Glutamatergic neuron (in vitro differentiated cells): ENCODE results near the gene ZNF335. TPM values are rescaled to one million over a fixed set of nuclear protein-coding genes. Genes with fewer than 3 reads are reported as not detected.

ENCODE experiments used
- DNase-seq: peaks from one replicate; pipeline ENCODE4 v3.0.0; 2022
- H3K27ac Mint-ChIP-seq: one replicate; pipeline ENCODE4 v1.8.0; 2020; ENCODE audit warnings: mild to moderate bottlenecking, mixed read lengths, inconsistent platforms; ENCODE audit not compliant: unreplicated experiment
- H3K27me3 Mint-ChIP-seq: one replicate; pipeline ENCODE4 v1.8.0; 2020; ENCODE audit warnings: mild to moderate bottlenecking, moderate library complexity, mixed read lengths, inconsistent platforms; ENCODE audit not compliant: unreplicated experiment
- H3K36me3 Mint-ChIP-seq: one replicate; pipeline ENCODE4 v1.8.0; 2020; ENCODE audit warnings: mild to moderate bottlenecking, mixed read lengths, inconsistent platforms; ENCODE audit not compliant: unreplicated experiment
- H3K4me1 Mint-ChIP-seq: one replicate; pipeline ENCODE4 v1.8.0; 2020; ENCODE audit warnings: mild to moderate bottlenecking, low read depth, mixed read lengths, inconsistent platforms; ENCODE audit not compliant: unreplicated experiment
- H3K4me3 Mint-ChIP-seq: one replicate; pipeline ENCODE4 v1.8.0; 2020; ENCODE audit warnings: mild to moderate bottlenecking, mixed read lengths, inconsistent platforms; ENCODE audit not compliant: unreplicated experiment
- H3K9me3 Mint-ChIP-seq: one replicate; pipeline ENCODE4 v1.8.0; 2020; ENCODE audit warnings: mild to moderate bottlenecking, moderate library complexity, mixed read lengths, inconsistent platforms; ENCODE audit not compliant: unreplicated experiment
- long read RNA-seq: library from polyadenylated mRNA; unstranded; transcript quantifications from one replicate; pipeline ENCODE4 v2.0.0, GENCODE V29; 2020; ENCODE audit not compliant: unreplicated experiment
- total RNA-seq: library from RNA; stranded (reverse); fragmentation: NEBNext Ultra II Directional; extraction: Animal tissue kit (Norgen Biotek cat#: 25700); gene quantifications from one replicate; pipeline ENCODE4 v1.2.1, GENCODE V29; 2021; ENCODE audit not compliant: unreplicated experiment
- TF ChIP-seq, protein P1 (sequence below): fragments of 200-600 bp; sonication (generic); IDR thresholded peaks from one replicate; pipeline ENCODE4 v1.5.0; 2021; ENCODE audit not compliant: partially characterized antibody, unreplicated experiment

Gene ZNF335, protein sequence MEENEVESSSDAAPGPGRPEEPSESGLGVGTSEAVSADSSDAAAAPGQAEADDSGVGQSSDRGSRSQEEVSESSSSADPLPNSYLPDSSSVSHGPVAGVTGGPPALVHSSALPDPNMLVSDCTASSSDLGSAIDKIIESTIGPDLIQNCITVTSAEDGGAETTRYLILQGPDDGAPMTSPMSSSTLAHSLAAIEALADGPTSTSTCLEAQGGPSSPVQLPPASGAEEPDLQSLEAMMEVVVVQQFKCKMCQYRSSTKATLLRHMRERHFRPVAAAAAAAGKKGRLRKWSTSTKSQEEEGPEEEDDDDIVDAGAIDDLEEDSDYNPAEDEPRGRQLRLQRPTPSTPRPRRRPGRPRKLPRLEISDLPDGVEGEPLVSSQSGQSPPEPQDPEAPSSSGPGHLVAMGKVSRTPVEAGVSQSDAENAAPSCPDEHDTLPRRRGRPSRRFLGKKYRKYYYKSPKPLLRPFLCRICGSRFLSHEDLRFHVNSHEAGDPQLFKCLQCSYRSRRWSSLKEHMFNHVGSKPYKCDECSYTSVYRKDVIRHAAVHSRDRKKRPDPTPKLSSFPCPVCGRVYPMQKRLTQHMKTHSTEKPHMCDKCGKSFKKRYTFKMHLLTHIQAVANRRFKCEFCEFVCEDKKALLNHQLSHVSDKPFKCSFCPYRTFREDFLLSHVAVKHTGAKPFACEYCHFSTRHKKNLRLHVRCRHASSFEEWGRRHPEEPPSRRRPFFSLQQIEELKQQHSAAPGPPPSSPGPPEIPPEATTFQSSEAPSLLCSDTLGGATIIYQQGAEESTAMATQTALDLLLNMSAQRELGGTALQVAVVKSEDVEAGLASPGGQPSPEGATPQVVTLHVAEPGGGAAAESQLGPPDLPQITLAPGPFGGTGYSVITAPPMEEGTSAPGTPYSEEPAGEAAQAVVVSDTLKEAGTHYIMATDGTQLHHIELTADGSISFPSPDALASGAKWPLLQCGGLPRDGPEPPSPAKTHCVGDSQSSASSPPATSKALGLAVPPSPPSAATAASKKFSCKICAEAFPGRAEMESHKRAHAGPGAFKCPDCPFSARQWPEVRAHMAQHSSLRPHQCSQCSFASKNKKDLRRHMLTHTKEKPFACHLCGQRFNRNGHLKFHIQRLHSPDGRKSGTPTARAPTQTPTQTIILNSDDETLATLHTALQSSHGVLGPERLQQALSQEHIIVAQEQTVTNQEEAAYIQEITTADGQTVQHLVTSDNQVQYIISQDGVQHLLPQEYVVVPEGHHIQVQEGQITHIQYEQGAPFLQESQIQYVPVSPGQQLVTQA (N-terminal part only)
- 23.1 TPM for total RNA-seq
- long read RNA-seq, partial matches to known transcripts = 0 of 1 reads
- long read RNA-seq, other reads (novel, unspliced or antisense) = 1 of 1 reads

DNA sequence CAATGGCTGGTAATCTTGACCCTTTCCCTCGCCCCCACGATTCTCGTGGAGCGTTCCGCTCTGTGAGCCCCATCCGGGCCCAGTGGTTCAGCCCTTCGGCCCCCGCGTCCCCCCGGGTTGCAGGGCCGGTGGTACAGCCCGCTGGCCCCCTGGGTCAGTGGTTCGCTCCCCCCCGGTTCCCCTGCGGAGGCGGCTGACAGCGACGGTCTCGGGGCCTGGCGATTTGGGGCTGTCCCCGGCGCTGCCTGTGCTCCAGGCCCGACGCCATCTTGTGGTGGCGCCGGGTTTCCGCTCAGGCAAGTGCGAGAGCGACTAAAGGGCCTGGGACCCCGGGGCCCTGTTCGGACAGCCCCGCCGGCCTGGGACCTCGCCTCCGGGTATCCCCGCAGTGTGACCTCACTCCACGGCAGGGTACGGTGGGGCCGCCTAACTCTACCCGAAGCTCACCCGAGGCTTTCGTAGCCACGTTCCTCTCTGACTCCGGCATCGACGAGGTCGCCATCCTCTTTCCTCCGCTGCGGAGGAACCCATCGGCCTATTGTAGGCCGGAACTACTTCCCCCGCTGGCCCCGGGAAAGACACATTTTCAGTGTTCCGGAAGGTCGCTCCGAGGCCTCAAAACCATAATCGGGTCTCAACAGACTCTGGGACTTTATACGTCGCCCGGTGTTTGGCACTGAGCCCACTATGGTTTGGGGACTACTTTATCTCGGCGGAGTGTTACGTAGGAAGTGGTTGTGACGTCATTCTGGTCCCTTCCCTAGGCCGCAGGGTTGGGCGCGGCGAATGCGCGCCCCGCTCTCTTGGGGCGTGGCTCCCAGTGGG is at the start of gene ZNF335:
TSS of gene ZNF335 (minus strand) at position 529 of the 825 bp plus-strand sequence. CDS start 793 bp downstream, outside the sequence.
- Mint-ChIP-seq H3K27ac (peak within 1 kb of the TSS; percentile 100), H3K27me3 (peaks cover 6% of the 10 kb centered on the region), H3K36me3 (no peaks in the 10 kb centered on the region), H3K4me1 (peaks cover 4% of the 10 kb centered on the region), H3K9me3 (peaks cover 9% of the 10 kb centered on the region), H3K4me3 (peak within 1 kb of the TSS; percentile 99)
- TF ChIP-seq, protein P1, sequence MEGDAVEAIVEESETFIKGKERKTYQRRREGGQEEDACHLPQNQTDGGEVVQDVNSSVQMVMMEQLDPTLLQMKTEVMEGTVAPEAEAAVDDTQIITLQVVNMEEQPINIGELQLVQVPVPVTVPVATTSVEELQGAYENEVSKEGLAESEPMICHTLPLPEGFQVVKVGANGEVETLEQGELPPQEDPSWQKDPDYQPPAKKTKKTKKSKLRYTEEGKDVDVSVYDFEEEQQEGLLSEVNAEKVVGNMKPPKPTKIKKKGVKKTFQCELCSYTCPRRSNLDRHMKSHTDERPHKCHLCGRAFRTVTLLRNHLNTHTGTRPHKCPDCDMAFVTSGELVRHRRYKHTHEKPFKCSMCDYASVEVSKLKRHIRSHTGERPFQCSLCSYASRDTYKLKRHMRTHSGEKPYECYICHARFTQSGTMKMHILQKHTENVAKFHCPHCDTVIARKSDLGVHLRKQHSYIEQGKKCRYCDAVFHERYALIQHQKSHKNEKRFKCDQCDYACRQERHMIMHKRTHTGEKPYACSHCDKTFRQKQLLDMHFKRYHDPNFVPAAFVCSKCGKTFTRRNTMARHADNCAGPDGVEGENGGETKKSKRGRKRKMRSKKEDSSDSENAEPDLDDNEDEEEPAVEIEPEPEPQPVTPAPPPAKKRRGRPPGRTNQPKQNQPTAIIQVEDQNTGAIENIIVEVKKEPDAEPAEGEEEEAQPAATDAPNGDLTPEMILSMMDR = peak; percentile 70
- DNase-seq = peak; percentile 96

DNA sequence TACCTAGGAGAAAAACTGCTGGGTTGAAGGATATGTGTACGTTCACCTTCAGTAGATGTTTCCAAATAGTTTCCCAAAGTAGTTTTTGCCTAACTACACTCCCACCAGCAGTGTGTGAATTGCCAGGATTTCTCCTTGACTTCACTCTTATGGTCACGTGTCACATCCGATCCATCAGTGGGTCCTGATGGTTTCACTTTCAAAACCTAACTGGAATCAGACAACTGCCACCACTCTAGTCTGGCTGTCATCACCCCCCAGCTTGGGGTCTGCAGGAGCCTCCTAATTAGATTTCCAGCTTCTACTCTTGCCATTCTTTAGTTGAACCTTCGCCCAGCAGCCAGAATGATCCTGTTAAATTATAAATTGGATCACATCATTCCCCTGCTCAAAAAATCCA is 48.6 kb upstream of the ZNF335 start:
- peaks cover 4% of the 10 kb centered on the region for H3K36me3 Mint-ChIP-seq
- peaks cover 9% of the 10 kb centered on the region for H3K9me3 Mint-ChIP-seq
- H3K4me1 Mint-ChIP-seq = peaks cover 15% of the 10 kb centered on the region
- no peak overlapping the region for H3K27ac Mint-ChIP-seq
- peaks cover 11% of the 10 kb centered on the region for H3K27me3 Mint-ChIP-seq
- peak overlapping the region; percentile 69 for H3K4me3 Mint-ChIP-seq
- TF ChIP-seq, protein P1 = no peak
- no peak for DNase-seq

DNA sequence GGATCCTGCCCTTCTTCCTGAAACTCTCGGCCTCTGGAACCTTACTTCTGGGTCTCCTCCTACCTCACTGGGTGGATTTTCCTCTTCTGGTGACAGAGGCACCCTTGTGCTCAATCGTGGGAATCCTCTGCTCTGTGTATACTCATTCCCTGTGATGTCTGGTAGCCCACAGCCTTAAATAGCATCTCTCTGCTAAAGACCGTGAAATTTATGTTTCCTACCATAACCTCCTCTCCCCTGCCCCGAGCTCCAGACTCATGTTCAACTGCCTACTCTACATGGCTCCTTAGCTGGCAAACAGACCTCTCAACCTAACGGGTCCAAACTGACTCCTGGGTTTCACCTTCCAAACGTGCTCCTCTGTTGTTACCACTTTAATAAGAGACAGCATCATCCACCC is 46.6 kb upstream of the ZNF335 start:
- Mint-ChIP-seq H3K4me1 (peaks cover 11% of the 10 kb centered on the region), H3K27ac (no peak overlapping the region), H3K27me3 (peaks cover 7% of the 10 kb centered on the region), H3K4me3 (no peak overlapping the region), H3K9me3 (peaks cover 13% of the 10 kb centered on the region), H3K36me3 (peaks cover 4% of the 10 kb centered on the region)
- no peak for DNase-seq
- TF ChIP-seq, protein P1 = no peak

DNA sequence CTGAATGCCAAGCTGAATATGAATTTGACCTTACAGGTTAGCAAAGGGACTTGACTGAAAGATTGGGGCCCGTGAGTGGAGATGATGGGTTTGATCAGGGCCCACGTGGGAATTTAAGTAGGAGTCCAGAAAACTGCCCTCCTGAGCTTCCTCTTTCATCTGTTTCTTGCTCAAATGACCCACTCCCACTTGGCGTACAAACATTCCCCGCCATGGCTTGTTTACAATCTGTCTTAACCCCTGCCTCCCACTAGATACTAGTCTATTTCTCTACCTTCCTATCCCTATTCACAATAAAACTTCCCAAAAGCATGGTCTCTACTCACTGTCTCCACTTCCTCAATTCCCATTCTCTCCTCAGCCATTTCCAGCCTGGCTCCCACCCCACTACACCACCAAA is 46.1 kb upstream of the ZNF335 start:
- Mint-ChIP-seq H3K27ac (no peak overlapping the region), H3K9me3 (peaks cover 8% of the 10 kb centered on the region), H3K36me3 (peaks cover 4% of the 10 kb centered on the region), H3K4me1 (peaks cover 7% of the 10 kb centered on the region), H3K27me3 (peaks cover 4% of the 10 kb centered on the region), H3K4me3 (no peak overlapping the region)
- TF ChIP-seq, protein P1 = no peak
- DNase-seq = no peak
